Measurements from ENCODE around the gene SMIM38.

- TF ChIP-seq RAD21 (IDR thresholded peaks at IDR 0.05; ENCODE audit: low read length), result no peak
- TF ChIP-seq PBX3 (IDR thresholded peaks at IDR 0.05), result no peak
- no peak for TF ChIP-seq POLR2AphosphoS5 (IDR thresholded peaks at IDR 0.05; ENCODE audit: low read depth, low read length)
- no peak for TF ChIP-seq CTCF (IDR thresholded peaks at IDR 0.05)
- TF ChIP-seq TAF1 (IDR thresholded peaks at IDR 0.05; ENCODE audit: borderline replicate concordance, low read depth, low read length), result no peak
- no peak for TF ChIP-seq JUND (IDR thresholded peaks at IDR 0.05)
- no peak for TF ChIP-seq USF2 (IDR thresholded peaks at IDR 0.05; ENCODE audit: borderline replicate concordance, low read depth, low read length)
- no peak for TF ChIP-seq CHD2 (IDR thresholded peaks at IDR 0.05; ENCODE audit: low read length, partially characterized antibody)
- no peak for TF ChIP-seq REST (IDR thresholded peaks at IDR 0.05; ENCODE audit: low read depth, low read length)
Measured at GRCh38 chr11:69142895-69143294, 12.8 kb upstream of the SMIM38 start.

Data from SK-N-SH (cell line).